GM20431 (cell line): ENCODE data around the gene DHX16.

ENCODE experiments used
- in situ Hi-C: fragments of 300-500 bp; cut with MseI, MboI; formaldehyde crosslinking; loops from one replicate; pipeline ENCODE4 v1.15.0; 2020; ENCODE audit warnings: low sequenced_read_pairs; ENCODE audit not compliant: unreplicated experiment

DHX16 gene

DNA sequence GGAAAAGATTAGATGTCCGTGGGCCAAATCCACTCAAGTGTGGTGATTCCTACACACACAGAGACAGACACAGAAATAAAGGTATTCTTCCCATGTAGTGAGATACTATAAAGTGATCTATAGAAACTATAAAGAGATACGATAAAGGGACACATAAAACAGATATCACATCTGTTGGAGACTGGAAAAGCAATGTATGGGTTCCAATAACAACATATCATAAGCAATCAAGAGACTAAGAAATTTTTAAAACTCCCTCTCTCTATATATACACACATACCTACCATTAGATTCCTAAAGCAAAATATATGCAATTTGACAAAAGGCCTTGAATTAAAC, 61.0 kb downstream of the DHX16 start:
- in situ Hi-C loops: no loop called here

DNA sequence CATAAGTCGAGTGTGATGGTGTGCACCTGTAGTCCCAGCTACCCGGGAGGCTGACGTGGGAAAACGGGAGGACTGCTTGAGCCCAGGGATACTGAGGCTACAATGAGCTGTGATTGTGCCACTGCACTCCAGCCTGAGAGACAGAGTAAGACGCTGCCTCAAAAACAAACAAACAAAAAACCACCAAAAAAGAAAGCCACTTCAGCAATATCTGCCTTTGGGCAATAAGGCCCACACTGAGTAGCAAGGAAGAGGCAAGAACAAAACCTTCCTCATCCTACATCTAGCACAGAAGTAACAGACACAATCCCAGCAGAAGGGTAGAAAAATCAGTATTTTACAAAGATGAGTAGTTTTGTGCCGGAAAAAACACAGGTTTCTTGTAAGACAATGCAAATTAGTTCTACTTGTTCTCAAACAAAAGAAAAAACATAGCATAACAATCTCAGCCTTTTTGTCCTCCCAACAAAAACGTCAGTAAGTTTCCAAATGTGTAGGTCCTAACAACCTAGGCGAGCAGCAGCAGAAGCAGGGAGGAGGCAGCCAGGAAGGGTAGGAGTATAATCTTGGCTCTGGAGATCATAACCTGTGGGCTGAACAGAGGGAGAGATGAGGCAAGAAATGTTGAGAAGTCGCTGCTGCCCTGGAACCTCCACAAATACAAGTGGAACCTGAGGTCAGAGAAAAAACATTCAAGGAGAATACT, 61.5 kb downstream of the DHX16 start:
- in situ Hi-C loops: no loop called here

DNA sequence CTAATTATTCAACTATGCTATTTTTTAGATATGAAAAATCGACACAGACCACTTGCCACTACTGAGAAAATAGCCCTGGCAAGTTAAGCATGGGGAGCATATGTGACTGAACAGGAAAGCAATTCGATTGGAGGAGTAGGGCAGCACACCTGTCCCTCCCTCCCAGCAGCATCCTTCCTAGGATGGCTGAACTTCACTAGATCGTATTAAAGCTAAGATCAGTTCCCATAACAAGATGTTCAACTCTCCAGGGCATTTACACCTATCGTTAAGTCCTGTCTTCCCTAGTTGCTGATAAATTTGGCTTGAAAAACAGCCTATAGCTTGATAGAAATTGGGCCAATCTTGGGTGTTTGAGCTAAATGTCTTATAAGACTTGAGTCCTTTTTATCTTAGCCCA, 62.7 kb downstream of the DHX16 start:
- in situ Hi-C loops: no loop called here

DNA sequence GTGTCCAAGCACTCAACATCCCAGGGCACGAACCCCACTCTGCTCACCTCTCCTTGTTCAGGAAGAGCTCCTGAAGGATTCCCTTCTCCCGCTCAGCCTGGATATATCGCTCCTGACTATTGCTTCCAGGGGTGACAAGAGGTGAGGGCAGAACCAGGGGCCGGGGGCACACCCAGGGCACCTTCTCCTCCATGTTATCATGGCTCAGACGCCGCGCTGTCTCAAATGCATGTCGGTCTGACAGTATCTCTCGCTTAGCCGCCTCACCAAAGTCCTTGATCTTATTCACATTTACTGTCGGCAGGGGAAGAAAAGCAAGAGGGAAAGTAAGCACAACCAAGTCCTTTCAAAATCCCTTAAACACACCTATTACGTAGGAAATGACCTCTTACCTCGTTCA, 68.8 kb downstream of the DHX16 start:
- in situ Hi-C loops: no loop called here
